NCI-H1930 (cell line): ENCODE measurements around the gene NIM1K.
"Not testable (repeated sequence)": the region's sequence is repeated elsewhere in the genome, so short reads cannot be mapped to it uniquely, and the experiment has no call there.

ENCODE experiments used
- DNase-seq, 2 experiments: peaks; one replicate each; lab custom pipeline; 2025; lab: John Stamatoyannopoulos, UW

Gene NIM1K

DNA sequence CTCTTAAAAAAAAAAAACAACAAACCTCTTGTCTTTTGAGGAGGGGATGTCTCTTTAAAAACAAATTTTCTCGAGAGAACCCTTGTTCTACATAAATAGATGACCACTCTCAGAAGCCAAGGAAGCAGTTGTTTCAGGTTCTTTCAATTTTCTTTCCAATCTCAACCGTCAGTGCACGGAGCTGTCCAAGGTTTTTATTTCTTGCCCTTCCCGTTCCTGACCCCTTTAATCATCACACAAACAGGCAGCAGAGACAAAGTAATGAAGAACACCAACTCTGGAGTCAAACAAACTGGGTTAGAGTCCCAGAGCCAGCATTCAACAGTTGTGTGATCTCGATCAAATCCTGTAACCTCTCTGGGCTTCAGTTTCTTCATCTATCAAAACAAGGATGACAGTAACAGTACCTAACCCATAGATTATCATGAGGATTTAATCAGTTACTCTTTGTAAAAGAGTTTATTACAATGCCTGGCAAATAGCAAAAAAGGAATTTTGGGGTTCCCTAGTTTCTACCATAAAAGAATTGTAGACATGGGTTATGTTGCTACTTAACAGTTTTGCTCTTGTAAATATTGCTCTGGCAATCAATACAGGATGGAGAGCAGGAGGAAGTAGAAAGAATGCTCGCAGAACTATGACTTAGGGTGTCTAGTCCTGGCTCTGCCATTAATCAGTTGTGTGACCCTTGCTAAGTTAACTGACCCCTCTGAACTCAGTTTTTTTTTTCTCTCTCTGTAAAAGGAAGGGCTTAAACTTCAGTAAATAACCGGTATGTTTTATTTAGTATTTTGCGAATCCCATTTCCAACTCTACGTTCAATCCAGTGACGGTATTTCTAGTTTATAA lies 1.0 kb upstream of the NIM1K start:
- DNase-seq: no peak

GRCh38 chr5:43192558-43193180 lies 644 bp downstream of the NIM1K start:
- DNase-seq: no peak

DNA sequence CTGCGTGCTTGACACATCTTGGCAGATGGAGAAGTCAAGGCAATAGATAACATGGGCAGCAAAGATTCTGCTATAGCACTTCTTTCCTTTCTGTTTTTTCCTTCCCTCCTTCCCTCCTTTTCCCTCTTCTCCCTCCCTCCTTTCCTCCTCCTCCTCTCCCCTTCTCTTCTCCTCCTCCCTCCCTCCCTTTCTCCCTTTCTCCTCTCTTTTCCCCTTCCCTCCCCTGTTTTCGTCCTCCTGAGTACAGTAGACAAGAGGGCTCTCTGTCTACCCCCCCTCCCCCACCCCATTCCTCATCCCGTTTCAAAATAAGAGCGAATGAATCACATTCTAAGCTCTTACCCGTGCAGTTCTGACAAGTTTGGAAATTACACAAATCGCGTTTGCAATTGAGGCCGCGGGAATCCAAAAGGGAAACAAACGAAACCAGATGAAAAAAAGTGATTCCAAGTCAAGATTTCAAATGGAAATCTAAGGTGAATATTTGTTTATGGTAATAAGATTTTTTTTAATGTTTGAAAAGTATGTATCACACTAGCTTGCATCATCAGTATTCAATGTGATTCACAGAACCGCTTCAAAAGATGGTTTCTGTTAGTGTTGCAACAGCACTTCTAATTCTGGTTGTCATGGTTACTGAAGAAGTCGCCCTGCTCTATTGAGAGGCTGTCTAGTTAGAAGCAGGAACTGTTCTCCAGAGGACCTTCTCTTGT lies 1.3 kb downstream of the NIM1K start:
- DNase-seq: no peak

GRCh38 chr5:43193894-43194265 lies 1.9 kb downstream of the NIM1K start:
- no peak for DNase-seq

DNA sequence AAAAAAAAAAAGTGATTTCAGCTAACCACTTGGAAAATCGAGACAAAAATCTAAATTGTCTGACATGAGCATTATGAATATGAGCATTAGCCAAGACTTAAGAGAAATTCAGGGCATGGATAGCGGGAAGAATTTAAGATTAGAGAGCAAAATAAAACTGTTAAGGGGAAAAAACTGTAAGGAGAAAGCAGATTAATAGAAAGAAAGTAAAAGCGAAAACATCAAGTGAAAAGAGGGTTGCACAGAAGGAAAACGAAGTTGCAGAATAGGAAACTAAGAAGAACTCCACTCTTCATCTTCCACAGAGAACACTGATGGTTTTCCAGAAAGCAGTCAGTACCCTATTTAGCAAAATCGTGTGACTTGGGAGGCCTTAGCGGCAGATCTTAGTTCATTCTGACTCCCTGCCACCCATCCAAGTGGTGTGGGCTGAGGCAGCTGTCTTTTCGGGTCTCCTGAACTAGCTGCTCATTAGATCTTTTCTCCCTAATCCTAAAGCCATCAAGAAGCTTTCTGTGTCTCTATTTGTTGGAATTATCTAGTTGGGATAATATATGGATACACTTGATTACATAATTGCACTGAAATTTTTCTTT lies 3.7 kb downstream of the NIM1K start:
- DNase-seq: no peak

DNA sequence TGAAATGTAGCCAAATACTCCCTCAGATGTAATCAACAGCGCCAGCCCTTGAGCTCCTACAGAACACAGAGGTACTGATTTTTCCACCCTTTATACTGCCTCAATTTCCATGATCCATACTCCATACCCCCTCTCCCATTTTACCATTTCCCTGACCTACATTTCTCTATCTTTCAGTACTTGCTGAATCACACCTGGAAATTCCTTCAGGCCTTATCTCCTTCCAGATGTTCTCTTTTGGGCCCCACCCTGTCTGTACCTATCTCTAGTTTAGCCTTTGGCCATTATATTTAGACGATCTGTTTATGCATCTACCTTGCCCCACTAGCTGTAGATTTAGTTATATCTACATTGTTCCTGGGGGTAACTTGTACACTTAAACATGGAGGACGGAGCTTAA lies 5.5 kb downstream of the NIM1K start:
- no peak for DNase-seq

- DNase-seq: not testable (repeated sequence)
Observed at GRCh38 chr5:43201442-43201841, 9.4 kb downstream of the NIM1K start.

GRCh38 chr5:43202380-43202779 lies 10.4 kb downstream of the NIM1K start:
- no peak for DNase-seq

GRCh38 chr5:43203373-43203772 lies 11.3 kb downstream of the NIM1K start:
- no peak for DNase-seq

GRCh38 chr5:43204958-43205357 lies 12.9 kb downstream of the NIM1K start:
- no peak for DNase-seq

DNA sequence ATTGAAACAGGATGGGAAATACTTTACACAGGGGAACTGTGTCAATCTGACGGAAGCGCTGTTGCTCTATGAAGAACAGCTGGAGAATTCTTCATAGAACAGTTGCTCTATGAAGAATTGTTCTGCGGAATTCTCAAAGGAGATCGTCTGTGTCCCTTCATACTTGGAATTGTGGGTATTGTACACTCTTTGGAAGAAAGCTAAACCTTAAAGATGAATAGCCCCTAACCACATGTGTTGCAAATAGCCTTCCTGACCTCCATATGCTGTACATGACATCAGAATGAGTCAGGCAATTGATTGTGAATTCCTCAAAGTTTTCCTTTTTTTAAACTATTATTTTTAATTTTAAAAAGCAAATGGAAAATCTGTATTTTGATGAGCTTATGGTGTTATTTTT lies 15.6 kb downstream of the NIM1K start:
- DNase-seq: no peak

DNA sequence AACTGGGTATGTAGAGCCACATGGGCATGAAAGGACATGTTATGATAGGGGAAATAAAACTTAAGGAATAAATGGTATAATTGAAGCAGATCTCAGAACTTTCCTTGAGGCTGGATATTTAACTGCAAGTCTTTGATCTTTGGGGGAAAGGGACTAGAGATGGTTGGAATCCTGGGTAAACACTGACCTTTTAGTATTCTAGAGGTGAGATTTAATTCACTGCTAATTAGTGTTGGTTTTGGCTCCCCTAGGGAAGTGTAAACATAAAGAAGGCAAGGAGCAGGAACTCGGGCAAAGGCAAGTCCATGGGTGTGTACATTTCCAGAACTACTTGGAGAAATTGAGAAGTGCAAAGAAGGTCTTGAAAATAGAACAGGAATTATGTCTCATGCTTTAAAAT lies 16.6 kb downstream of the NIM1K start:
- no peak for DNase-seq

GRCh38 chr5:43209060-43209459 lies 17.0 kb downstream of the NIM1K start:
- no peak for DNase-seq

GRCh38 chr5:43209833-43210232 lies 17.8 kb downstream of the NIM1K start:
- DNase-seq: no peak

DNA sequence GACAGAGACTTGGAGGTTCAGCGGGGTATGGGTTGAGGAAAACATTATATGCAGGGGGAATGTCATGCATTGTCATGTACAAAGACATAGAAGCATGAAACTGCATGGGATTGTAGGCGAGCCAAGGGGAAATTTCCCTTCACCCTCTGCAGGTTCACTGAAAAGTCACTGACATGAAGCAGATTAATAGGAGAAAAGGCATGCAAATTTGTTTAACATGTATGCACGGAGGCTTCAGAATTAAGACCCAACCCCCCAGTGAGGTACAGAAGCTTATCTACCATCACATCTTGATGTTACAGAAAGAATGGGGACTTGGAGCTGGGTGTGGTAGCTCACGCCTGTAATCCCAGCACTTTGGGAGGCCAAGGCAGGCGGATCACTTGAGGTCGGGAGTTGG lies 18.5 kb downstream of the NIM1K start:
- DNase-seq: no peak

DNA sequence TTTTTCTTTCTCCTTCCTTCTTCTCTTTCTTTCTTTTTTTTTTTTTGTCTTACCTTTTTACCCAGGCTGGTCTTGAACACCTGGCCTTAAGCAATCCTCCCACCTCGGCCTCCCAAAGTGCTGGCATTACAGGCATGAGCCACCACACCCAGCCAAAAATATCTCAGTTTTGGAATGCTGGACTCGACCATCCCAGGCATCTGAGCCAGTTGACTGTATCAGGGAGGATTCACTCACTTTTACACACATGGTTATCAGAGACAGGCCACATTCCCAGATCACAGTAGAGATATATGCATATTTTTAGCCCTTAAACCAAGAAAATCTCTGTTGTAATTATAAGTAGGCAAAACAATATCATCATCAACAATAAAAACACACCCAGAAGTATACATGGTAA lies 21.9 kb downstream of the NIM1K start:
- no peak for DNase-seq

- DNase-seq: no peak
Observed at GRCh38 chr5:43215073-43215631, 23.1 kb downstream of the NIM1K start.

GRCh38 chr5:43216941-43217340 lies 24.9 kb downstream of the NIM1K start:
- DNase-seq: no peak

GRCh38 chr5:43219120-43219519 lies 27.1 kb downstream of the NIM1K start:
- no peak for DNase-seq

DNA sequence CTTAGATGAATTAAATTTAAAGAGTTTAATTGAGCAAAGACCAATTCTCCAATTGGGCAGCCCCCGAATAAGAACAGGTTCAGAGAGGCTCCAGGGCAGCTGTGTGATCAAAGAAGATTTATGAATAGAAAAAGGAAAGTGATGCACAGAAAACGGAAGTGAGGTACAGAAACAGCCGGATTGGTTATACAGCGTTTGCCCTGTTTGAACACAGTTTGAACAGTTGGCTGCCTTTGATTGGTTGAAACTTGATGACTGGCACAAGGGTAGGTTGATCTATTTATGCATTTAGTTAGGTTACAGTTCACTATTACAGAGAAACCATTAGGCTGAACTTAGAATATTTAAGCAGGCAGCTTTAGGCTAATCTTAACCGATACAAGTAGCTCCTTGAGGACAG lies 29.5 kb downstream of the NIM1K start:
- DNase-seq: no peak

DNA sequence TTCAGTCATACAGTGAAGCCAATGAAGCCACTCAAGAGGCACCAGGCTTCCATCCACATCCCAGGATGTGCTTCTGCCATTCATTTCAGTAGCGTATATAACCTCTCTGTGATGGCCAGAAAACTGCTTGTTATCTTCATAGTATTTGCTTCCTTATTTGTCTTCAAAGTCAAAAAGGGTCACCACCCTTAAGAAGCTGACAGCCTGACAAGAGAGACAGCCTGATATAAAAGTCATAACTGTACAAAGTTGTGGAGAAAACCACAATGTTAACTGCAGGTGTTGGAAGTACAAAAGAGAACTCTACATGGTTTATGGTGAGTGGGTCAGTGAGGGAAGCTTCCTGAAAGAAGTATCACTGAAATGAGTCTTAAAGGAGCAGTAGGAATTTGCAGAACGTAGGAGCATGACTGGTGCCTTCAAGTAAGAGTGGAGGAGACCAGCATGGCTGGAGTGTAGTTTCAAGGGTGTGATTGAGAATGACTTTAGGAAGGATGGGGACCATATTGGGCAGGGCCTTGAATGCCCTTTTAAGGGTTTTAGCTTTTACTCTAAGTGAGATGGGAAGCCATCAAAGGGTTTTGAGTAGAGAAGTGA lies 33.7 kb downstream of the NIM1K start:
- no peak for DNase-seq

DNA sequence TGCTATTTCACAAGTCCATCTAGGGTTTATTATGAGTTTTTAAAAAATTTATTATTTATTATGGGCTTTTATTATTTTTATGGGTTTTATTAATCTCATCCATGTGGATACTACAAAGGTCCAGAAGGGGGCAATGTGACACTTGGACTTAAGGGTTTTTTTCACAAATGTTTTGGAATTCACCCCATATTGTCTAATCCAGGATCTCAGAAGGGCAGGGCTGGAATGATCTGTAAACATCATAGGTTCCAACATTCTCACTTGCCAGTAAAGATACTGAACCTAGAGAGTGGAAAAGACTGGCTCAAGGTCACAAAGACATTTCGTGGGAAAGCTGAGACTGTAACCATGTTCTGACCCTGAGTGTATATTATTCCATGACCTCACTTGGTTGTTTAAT lies 35.6 kb downstream of the NIM1K start:
- no peak for DNase-seq
